ENCODE measurements around the gene CDH20.

DNA sequence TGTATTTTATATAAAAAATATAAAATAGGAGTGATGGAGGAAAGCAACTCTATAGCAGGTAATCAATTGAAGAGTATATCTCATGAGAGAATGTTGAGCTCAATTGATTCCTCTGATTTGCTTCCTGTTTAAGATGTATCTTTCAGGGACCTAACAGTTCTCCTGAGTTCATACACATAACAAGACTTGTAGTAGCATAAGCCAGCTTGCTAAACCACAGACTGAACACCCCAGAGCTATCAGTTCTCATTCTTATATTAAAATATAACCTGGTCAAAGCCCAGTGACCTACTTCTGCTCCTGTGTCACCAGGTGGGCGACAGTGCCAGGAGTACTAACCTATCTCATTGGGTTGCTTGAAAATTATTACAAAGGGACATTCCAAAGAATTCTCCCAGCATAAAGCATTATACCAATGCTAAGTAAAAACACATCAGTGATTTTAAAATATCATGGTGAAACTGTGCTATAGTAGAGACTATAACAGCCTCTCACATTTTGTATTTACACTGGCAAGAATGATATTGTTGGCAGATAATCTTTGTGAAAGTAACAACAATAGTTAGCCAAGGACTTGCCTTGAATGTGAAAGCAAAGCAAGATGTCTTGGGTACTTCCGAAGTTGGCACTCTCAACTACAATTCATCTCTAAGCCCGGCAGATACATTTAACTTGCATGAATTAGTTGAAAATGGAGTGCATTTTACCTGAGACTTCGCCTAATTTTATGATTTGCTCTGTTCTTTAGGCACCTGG, 40.8 kb upstream of the CDH20 start:
- no peak for TF ChIP-seq POLR2A (IDR thresholded peaks at IDR 0.05)
- TF ChIP-seq CTCF (IDR thresholded peaks at IDR 0.05): no peak

Data from Peyer's patch (tissue), 4 donors.